Right lobe of liver (tissue), 4 donors: Measurements from ENCODE around the gene YBX2.

Experiments used
- POLR2A ChIP-seq: fragments of 450-650 bp; IDR thresholded peaks from one replicate; pipeline ENCODE4 v1.6.1; 2017; ENCODE audit warnings: antibody characterized with exemption, mild to moderate bottlenecking
- TF ChIP-seq, protein P1 (sequence below), 4 donors: fragments of 200-600 bp in 3 of 4; fragments of 450-650 bp in 1 of 4; IDR thresholded peaks; one replicate each; pipeline versions ENCODE4 v1.5.1 to v1.8.0; 2016 to 2022; ENCODE audit warnings: antibody characterized with exemption in 4 of 4, mild to moderate bottlenecking in 2 of 4
- donor health status: DM: no; HTN: no; CAD: no.
- donor health status: DM: no; HTN: no; CAD: no.
- donor health status: DM: no; HTN: yes; CAD: no.

- TF ChIP-seq, protein P1, sequence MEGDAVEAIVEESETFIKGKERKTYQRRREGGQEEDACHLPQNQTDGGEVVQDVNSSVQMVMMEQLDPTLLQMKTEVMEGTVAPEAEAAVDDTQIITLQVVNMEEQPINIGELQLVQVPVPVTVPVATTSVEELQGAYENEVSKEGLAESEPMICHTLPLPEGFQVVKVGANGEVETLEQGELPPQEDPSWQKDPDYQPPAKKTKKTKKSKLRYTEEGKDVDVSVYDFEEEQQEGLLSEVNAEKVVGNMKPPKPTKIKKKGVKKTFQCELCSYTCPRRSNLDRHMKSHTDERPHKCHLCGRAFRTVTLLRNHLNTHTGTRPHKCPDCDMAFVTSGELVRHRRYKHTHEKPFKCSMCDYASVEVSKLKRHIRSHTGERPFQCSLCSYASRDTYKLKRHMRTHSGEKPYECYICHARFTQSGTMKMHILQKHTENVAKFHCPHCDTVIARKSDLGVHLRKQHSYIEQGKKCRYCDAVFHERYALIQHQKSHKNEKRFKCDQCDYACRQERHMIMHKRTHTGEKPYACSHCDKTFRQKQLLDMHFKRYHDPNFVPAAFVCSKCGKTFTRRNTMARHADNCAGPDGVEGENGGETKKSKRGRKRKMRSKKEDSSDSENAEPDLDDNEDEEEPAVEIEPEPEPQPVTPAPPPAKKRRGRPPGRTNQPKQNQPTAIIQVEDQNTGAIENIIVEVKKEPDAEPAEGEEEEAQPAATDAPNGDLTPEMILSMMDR (IDR thresholded peaks at IDR 0.05), result no peak
- no peak for TF ChIP-seq POLR2A
Observed at GRCh38 chr17:7343250-7343649, 48.8 kb upstream of the YBX2 start.
